OCI-M2 (cell line): ENCODE results near the gene PLA2G4E.

Experiments used
- DNase-seq: peaks from one replicate; lab custom pipeline; 2025; ENCODE audit not compliant: unreplicated experiment; lab: John Stamatoyannopoulos, UW

Gene PLA2G4E

GRCh38 chr15:42053914-42054313 is 33.1 kb upstream of the PLA2G4E start:
- no peak for DNase-seq

- no peak for DNase-seq
Measured at GRCh38 chr15:42053010-42053409, 32.2 kb upstream of the PLA2G4E start.

GRCh38 chr15:42050484-42051255 is 29.8 kb upstream of the PLA2G4E start:
- DNase-seq: no peak

GRCh38 chr15:42048821-42049200 is 28.0 kb upstream of the PLA2G4E start:
- no peak for DNase-seq

GRCh38 chr15:42048080-42048820 is 27.4 kb upstream of the PLA2G4E start:
- DNase-seq: no peak

- DNase-seq: no peak
Measured at GRCh38 chr15:42046597-42046996, 25.8 kb upstream of the PLA2G4E start.

GRCh38 chr15:42045211-42045615 is 24.4 kb upstream of the PLA2G4E start:
- no peak for DNase-seq

GRCh38 chr15:42042602-42043400 is 22.0 kb upstream of the PLA2G4E start:
- no peak for DNase-seq

GRCh38 chr15:42038401-42038800 is 17.6 kb upstream of the PLA2G4E start:
- DNase-seq: no peak

- DNase-seq: no peak
Measured at GRCh38 chr15:42037656-42038055, 16.8 kb upstream of the PLA2G4E start.

- DNase-seq: no peak
Measured at GRCh38 chr15:42036966-42037365, 16.1 kb upstream of the PLA2G4E start.

- no peak for DNase-seq
Measured at GRCh38 chr15:42036112-42036905, 15.5 kb upstream of the PLA2G4E start.

- DNase-seq: no peak
Measured at GRCh38 chr15:42035435-42035761, 14.6 kb upstream of the PLA2G4E start.

GRCh38 chr15:42034628-42035434 is 14.0 kb upstream of the PLA2G4E start:
- DNase-seq: no peak

- no peak for DNase-seq
Measured at GRCh38 chr15:42033214-42033873, 12.5 kb upstream of the PLA2G4E start.

- DNase-seq: no peak
Measured at GRCh38 chr15:42032376-42033213, 11.8 kb upstream of the PLA2G4E start.

- DNase-seq: no peak
Measured at GRCh38 chr15:42031198-42031915, 10.5 kb upstream of the PLA2G4E start.

- DNase-seq: no peak
Measured at GRCh38 chr15:42027521-42027920, 6.7 kb upstream of the PLA2G4E start.
